Prostate gland (tissue), 2 donors: ENCODE data around the gene MRPS24.

Experiments used
- POLR2A ChIP-seq: fragments of 450-650 bp; IDR thresholded peaks from one replicate; pipeline ENCODE4 v1.6.1; 2016; ENCODE audit warnings: antibody characterized with exemption, mild to moderate bottlenecking
- TF ChIP-seq, protein P1 (sequence below), 4 experiments: fragments of 200-600 bp in 2 of 4; fragments of 450-650 bp in 2 of 4; sonication (generic) in 2 of 4; IDR thresholded peaks; 1 replicate in 3 of 4; 2 replicates in 1 of 4; pipeline ENCODE4 v1.5.1; 2016 to 2019; ENCODE audit warnings: antibody characterized with exemption in 4 of 4, mild to moderate bottlenecking in 2 of 4, moderate library complexity in 2 of 4

DNA sequence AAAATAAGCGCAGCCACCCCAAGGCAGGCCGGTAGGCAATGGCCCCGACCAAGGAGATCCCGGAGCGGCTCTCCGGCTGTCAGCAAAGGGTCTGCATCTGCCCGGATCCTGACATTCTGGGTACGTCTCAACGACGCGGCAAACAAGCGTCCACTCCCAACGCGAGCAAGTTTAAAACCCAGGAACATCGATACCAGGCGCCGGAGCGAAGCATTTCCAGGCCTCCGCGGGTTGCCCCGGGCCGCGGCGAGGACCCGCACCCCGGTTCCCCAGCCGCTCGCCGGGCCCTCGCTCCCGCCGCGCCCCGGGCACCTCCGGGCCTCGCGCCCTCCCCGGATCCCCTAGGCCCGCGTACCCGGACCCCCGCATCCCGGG, 36.6 kb upstream of the MRPS24 start:
- no peak for TF ChIP-seq POLR2A
- TF ChIP-seq, protein P1, sequence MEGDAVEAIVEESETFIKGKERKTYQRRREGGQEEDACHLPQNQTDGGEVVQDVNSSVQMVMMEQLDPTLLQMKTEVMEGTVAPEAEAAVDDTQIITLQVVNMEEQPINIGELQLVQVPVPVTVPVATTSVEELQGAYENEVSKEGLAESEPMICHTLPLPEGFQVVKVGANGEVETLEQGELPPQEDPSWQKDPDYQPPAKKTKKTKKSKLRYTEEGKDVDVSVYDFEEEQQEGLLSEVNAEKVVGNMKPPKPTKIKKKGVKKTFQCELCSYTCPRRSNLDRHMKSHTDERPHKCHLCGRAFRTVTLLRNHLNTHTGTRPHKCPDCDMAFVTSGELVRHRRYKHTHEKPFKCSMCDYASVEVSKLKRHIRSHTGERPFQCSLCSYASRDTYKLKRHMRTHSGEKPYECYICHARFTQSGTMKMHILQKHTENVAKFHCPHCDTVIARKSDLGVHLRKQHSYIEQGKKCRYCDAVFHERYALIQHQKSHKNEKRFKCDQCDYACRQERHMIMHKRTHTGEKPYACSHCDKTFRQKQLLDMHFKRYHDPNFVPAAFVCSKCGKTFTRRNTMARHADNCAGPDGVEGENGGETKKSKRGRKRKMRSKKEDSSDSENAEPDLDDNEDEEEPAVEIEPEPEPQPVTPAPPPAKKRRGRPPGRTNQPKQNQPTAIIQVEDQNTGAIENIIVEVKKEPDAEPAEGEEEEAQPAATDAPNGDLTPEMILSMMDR (IDR thresholded peaks at IDR 0.05), result no peak
